Esophagus muscularis mucosa (tissue), 4 donors: ENCODE measurements around the gene ADCY6.

ENCODE experiments used
- CTCF ChIP-seq, 3 experiments: fragments of 200-600 bp in 2 of 3; fragments of 450-650 bp in 1 of 3; sonication (generic) in 2 of 3; IDR thresholded peaks; one replicate each; pipeline ENCODE4 v1.5.1; 2017 to 2019; ENCODE audit warnings: antibody characterized with exemption in 3 of 3, mild to moderate bottlenecking in 2 of 3, moderate library complexity in 1 of 3
- EP300 ChIP-seq: sonication (generic); formaldehyde crosslinking; IDR thresholded peaks from one replicate; pipeline ENCODE4 v1.6.1; 2017; ENCODE audit warnings: antibody characterized with exemption
- POLR2AphosphoS5 ChIP-seq, 2 donors: sonication (generic); formaldehyde crosslinking; IDR thresholded peaks; one replicate each; pipeline ENCODE4 v1.6.1; 2017; ENCODE audit warnings: antibody characterized with exemption in 2 of 2

GRCh38 chr12:48758737-48759136 is 30.2 kb downstream of the ADCY6 start:
- TF ChIP-seq CTCF (IDR thresholded peaks at IDR 0.05) = no peak
- TF ChIP-seq POLR2AphosphoS5 (IDR thresholded peaks at IDR 0.05) = no peak
- no peak for TF ChIP-seq EP300
